Measurements from ENCODE around the gene SCAMP5. TPM values are rescaled to one million over a fixed set of nuclear protein-coding genes. Genes with fewer than 3 reads are reported as not detected.

Gene SCAMP5
- 2.6 and 9.4 TPM in 2 replicates for total RNA-seq

GRCh38 chr15:74995182-74995778 lies at the start of gene SCAMP5:
Gene SCAMP5, plus strand, starts transcription at chr15:74995563. Its CDS starts 16,277 bp downstream, at chr15:75011840.

GRCh38 chr15:74956648-74957475 lies 38.5 kb upstream of the SCAMP5 start, which contains the start of gene RPP25:
Gene RPP25, minus strand, starts transcription at chr15:74956772. Its CDS starts 189 bp downstream, at chr15:74956583.

GRCh38 chr15:75023181-75023871 lies 28.0 kb downstream of the SCAMP5 start, which contains the start of gene PPCDC:
Gene PPCDC, plus strand, starts transcription at chr15:75023590. Its CDS starts 4,729 bp downstream, at chr15:75028319.

Other genes starting within 250 kb of the SCAMP5 start
- gene CYP1A2, start 246.7 kb upstream of the SCAMP5 start, total RNA-seq: not detected in 2 replicates
- 29.6 and 34.8 TPM in 2 replicates for gene CSK, start 213.5 kb upstream of the SCAMP5 start, total RNA-seq
- not detected in 2 replicates for gene LMAN1L, start 182.7 kb upstream of the SCAMP5 start, total RNA-seq
- gene CPLX3, start 168.9 kb upstream of the SCAMP5 start, total RNA-seq: not detected in 2 replicates
- gene ULK3, start 152.4 kb upstream of the SCAMP5 start, total RNA-seq: 18.2 and 27.2 TPM in 2 replicates
- 19.2 and 24.8 TPM in 2 replicates for gene SCAMP2, start 122.2 kb upstream of the SCAMP5 start, total RNA-seq
- gene MPI, start 105.5 kb upstream of the SCAMP5 start, total RNA-seq: 63.3 and 128 TPM in 2 replicates
- 34.1 and 44.5 TPM in 2 replicates for gene FAM219B, start 88.7 kb upstream of the SCAMP5 start, total RNA-seq
- gene COX5A, start 57.5 kb upstream of the SCAMP5 start, total RNA-seq: 47.1 and 71.1 TPM in 2 replicates
- gene RPP25, start 38.8 kb upstream of the SCAMP5 start, total RNA-seq: 11.0 and 14.7 TPM in 2 replicates
- 8.8 and 18.2 TPM in 2 replicates for gene PPCDC, start 28.0 kb downstream of the SCAMP5 start, total RNA-seq
- 4.0 and 9.4 TPM in 2 replicates for gene C15orf39, start 206.3 kb downstream of the SCAMP5 start, total RNA-seq